A549 (cell line): ENCODE data around the gene ZBTB2. TPM values are rescaled to one million over a fixed set of nuclear protein-coding genes. Genes with fewer than 3 reads are reported as not detected.

Experiments used
- ATAC-seq, 2 experiments: fragments of 200-7000 bp in 1 of 2; fragments of >200 bp in 1 of 2; cut with Nextera tagmentation in 1 of 2; cut with Tn5 transposase in 1 of 2; 3 replicates each; pipeline versions ENCODE4 v1.8.0 to v1.9.1; 2018 to 2020; ENCODE audit warnings: mild to moderate bottlenecking in 1 of 2, moderate library complexity in 1 of 2
- CTCF ChIA-PET: fragments of 300-600 bp; sonication (Branson Sonifier 250); formaldehyde crosslinking; extraction: SDS; loops from one replicate; lab custom pipeline; 2021; ENCODE audit warnings: antibody characterized with exemption, inconsistent platforms; lab: Yijun Ruan, JAX
- POLR2A ChIA-PET: fragments of 350-600 bp; formaldehyde crosslinking; extraction: SDS; loops from one replicate; lab custom pipeline; 2021; ENCODE audit warnings: antibody characterized with exemption, inconsistent platforms; lab: Yijun Ruan, JAX
- DNase-seq, 2 experiments: peaks; one replicate each; pipeline versions ENCODE4 v3.0.0 to v3.0.0-alpha.2; 2011 to 2016; ENCODE audit warnings: low read depth in 1 of 2, low spot score in 1 of 2
- FAIRE-seq: peaks from 2 replicates; lab custom pipeline; 2011; peaks lifted over from hg19 to GRCh38; lab: Jason Lieb, UNC
- H3K27ac ChIP-seq, 2 experiments: fragments of >200 bp; sonication (Bioruptor Twin); formaldehyde crosslinking; 3 replicates each; pipeline ENCODE4 v1.5.1; 2016 to 2017
- H3K4me1 ChIP-seq: fragments of >200 bp; sonication (Bioruptor Twin); formaldehyde crosslinking; 3 replicates; pipeline ENCODE4 v1.6.1; 2016
- H3K4me2 ChIP-seq: fragments of >200 bp; sonication (Bioruptor Twin); formaldehyde crosslinking; 3 replicates; pipeline ENCODE4 v1.6.1; 2016
- H3K4me3 ChIP-seq: fragments of >200 bp; sonication (Bioruptor Twin); formaldehyde crosslinking; 3 replicates; pipeline ENCODE4 v1.5.1; 2016
- H3K9me3 ChIP-seq: fragments of >200 bp; sonication (Bioruptor Twin); formaldehyde crosslinking; 3 replicates; pipeline ENCODE4 v1.6.1; 2016
- ATOH8 ChIP-seq: fragments of 250-450 bp; sonication (Bioruptor Pico); IDR thresholded peaks from 2 replicates; pipeline ENCODE4 v1.5.0; 2020; ENCODE audit warnings: low read depth, mild to moderate bottlenecking, moderate library complexity
- BHLHE40 ChIP-seq: IDR thresholded peaks from 2 replicates; pipeline ENCODE4 v1.6.1; 2012; ENCODE audit warnings: low read depth, low read length, inconsistent platforms
- E2F6 ChIP-seq: IDR thresholded peaks from 2 replicates; pipeline ENCODE4 v1.6.1; 2012; ENCODE audit warnings: low read depth, borderline replicate concordance
- EHF ChIP-seq: fragments of 250-450 bp; sonication (Bioruptor Pico); IDR thresholded peaks from 2 replicates; pipeline ENCODE4 v1.5.0; 2020; ENCODE audit warnings: mild to moderate bottlenecking
- EHMT2 ChIP-seq: fragments of 200-600 bp; sonication (generic); IDR thresholded peaks from 2 replicates; pipeline ENCODE4 v1.6.1; 2016; ENCODE audit warnings: antibody characterized with exemption, low read depth, mild to moderate bottlenecking, moderate library complexity
- ESRRA ChIP-seq: fragments of 150-350 bp; IDR thresholded peaks from 2 replicates; pipeline ENCODE4 v1.6.1; 2014; ENCODE audit warnings: mild to moderate bottlenecking, low read length, borderline replicate concordance
- FOSB ChIP-seq: fragments of 250-450 bp; sonication (Bioruptor Pico); IDR thresholded peaks from 2 replicates; pipeline ENCODE4 v1.5.0; 2020; ENCODE audit warnings: mild to moderate bottlenecking, moderate library complexity
- FOXS1 ChIP-seq: fragments of 250-450 bp; sonication (Bioruptor Pico); IDR thresholded peaks from 2 replicates; pipeline ENCODE4 v1.5.0; 2020; ENCODE audit warnings: mild to moderate bottlenecking, moderate library complexity
- JUN ChIP-seq, 2 experiments: fragments of >200 bp; sonication (Bioruptor Twin); formaldehyde crosslinking; IDR thresholded peaks; 2 replicates in 1 of 2; 3 replicates in 1 of 2; pipeline ENCODE4 v1.6.1; 2016 to 2017
- NFE2L2 ChIP-seq: fragments of 150-350 bp; conservative IDR thresholded peaks from 2 replicates; pipeline ENCODE4 v1.6.1; 2014; ENCODE audit warnings: low read length
- NPAS2 ChIP-seq: fragments of 250-450 bp; sonication (Bioruptor Pico); IDR thresholded peaks from 2 replicates; pipeline ENCODE4 v1.8.0; 2022; ENCODE audit warnings: mild to moderate bottlenecking, moderate library complexity, borderline replicate concordance
- NR3C1 ChIP-seq: fragments of >200 bp; sonication (Bioruptor Twin); formaldehyde crosslinking; IDR thresholded peaks from 3 replicates; pipeline ENCODE4 v1.6.1; 2017
- RAD21 ChIP-seq, 2 experiments: fragments of >200 bp in 1 of 2; sonication (Bioruptor Twin) in 1 of 2; formaldehyde crosslinking in 1 of 2; IDR thresholded peaks in 1 of 2; conservative IDR thresholded peaks in 1 of 2; 2 replicates in 1 of 2; 3 replicates in 1 of 2; pipeline ENCODE4 v1.6.1; 2012 to 2018; ENCODE audit warnings: inconsistent platforms in 1 of 2
- RCOR1 ChIP-seq: fragments of 150-350 bp; IDR thresholded peaks from 2 replicates; pipeline ENCODE4 v1.6.1; 2014; ENCODE audit warnings: antibody characterized with exemption, low read length, low read depth
- RFX5 ChIP-seq: fragments of 450-650 bp; IDR thresholded peaks from 2 replicates; pipeline ENCODE4 v1.7.1; 2014; ENCODE audit warnings: antibody characterized with exemption, mild to moderate bottlenecking, moderate library complexity
- RNF2 ChIP-seq: fragments of 200-600 bp; sonication (generic); IDR thresholded peaks from 2 replicates; pipeline ENCODE4 v1.6.1; 2016; ENCODE audit warnings: low read depth, mild to moderate bottlenecking, antibody characterized with exemption, moderate library complexity, borderline replicate concordance
- SMC3 ChIP-seq: fragments of >200 bp; sonication (Bioruptor Twin); formaldehyde crosslinking; IDR thresholded peaks from 3 replicates; pipeline ENCODE4 v1.6.1; 2018; ENCODE audit warnings: inconsistent platforms
- ZFP36 ChIP-seq: fragments of 450-650 bp; IDR thresholded peaks from 2 replicates; pipeline ENCODE4 v1.6.1; 2014; ENCODE audit warnings: borderline replicate concordance; ENCODE audit not compliant: partially characterized antibody
- ZNF302 ChIP-seq: fragments of 250-450 bp; sonication (Bioruptor Pico); IDR thresholded peaks from 2 replicates; pipeline ENCODE4 v1.9.0; 2021; ENCODE audit warnings: inconsistent platforms, mild to moderate bottlenecking, moderate library complexity
- WGBS: methylation state at CpG from one replicate; pipeline ENCODE4 v1.1.6; 2017; ENCODE audit errors: missing lambda C conversion rate; 5-methylcytosine and 5-hydroxymethylcytosine counted together
- polyA plus RNA-seq, 4 experiments: library from polyadenylated mRNA; depleted of rRNA in 3 of 4; stranded (reverse); fragments of >200 nt; fragmentation: RNase III in 1 of 4; extraction: RNeasy Plus Mini Kit Qiagen cat#74134 plus additional on column Dnase treatment in 1 of 4; gene quantifications; 2 replicates in 3 of 4; 3 replicates in 1 of 4; pipeline ENCODE4 v1.2.3, GENCODE V29; 2011 to 2017
- TF ChIP-seq, protein P1 (sequence below): fragments of 450-650 bp; IDR thresholded peaks from 2 replicates; pipeline ENCODE4 v1.6.1; 2014; ENCODE audit warnings: antibody characterized with exemption
- TF ChIP-seq, protein P2 (sequence below): fragments of >200 bp; sonication (Bioruptor Twin); formaldehyde crosslinking; IDR thresholded peaks from 2 replicates; pipeline ENCODE4 v1.6.1; 2016
- TF ChIP-seq, protein P3 (sequence below): IDR thresholded peaks from 2 replicates; pipeline ENCODE4 v1.6.1; 2012
- TF ChIP-seq, protein P4 (sequence below): fragments of 200-600 bp; sonication (generic); IDR thresholded peaks from 2 replicates; pipeline ENCODE4 v1.6.1; 2016; ENCODE audit warnings: antibody characterized with exemption, mild to moderate bottlenecking, moderate library complexity

Gene ZBTB2
- polyA plus RNA-seq, 2 of the 4 experiments (the other 2 are of a cell fraction) = 10.8 to 17.3 TPM

DNA sequence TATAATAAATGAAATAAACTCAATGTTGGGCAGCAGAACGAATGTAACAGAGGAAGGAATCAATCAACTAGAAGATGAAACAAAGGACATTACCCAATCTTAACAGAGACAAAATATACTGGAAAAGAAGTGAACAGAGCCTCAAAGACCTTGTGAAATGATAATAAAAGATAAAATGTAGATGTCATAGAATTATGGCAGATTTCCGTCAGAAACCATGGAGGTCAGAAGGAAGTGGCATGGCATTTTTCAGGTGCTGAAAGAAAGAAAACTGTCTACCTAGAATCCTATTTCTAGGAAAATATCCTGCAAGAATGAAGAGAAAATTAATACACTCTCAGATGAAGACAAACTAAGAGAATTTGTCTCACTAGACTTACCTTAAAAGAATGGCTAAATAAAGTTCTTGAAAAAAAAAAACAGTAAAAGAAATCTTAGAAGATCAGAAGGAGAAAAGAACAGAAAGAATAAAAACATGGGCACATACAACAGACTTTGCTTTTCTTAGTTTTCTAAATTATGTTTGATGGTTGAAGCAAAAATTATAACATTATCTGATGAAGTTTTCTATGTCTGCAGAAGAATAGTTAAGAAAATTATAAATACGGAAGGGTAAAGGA lies 23.4 kb upstream of the ZBTB2 start:
- POLR2A ChIA-PET = no interaction called here
- 92% methylated on average over 3 of the region's 3 CpGs for WGBS
- no peak for FAIRE-seq

DNA sequence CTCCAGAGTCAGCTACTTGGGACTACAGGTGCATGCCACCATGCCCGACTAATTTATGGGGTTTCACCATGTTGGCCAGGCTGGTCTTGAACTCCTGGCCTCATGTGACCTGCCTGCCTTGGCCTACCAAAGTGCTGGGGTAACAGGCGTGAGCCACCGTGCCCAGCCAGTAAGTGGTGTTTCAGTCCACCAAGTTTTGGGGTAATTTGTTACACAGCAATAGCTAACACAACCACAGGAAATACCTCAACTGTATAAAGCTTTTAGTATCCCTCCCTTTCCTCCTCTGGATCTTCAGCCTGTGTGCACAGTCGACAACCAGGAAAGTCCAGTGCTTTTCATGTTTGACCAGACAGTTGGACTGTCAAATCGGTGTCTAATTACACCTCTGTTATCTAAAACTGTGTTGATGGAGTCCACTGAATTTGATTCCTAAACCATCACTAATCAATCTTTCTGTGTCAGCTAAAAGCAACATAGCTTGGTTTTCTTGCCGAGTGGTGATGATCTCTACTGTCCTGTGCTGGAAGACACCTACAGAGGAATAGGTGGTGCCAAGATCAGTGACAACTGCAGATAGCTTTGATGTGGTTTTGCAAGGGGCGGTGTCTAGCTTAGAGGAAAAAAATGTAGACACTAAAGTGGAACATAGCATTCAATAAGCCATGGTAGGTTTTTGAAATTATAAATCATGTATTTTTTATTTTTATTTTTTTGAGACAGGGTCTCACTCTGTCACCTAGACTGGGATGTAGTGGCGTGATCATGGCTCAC lies 22.2 kb upstream of the ZBTB2 start:
- POLR2A ChIA-PET = no interaction called here
- Histone ChIP-seq H3K9me3 (no peaks in the 10 kb centered on the region), H3K27ac (no peak overlapping the region), H3K4me3 (no peak overlapping the region), H3K4me2 (no peak overlapping the region), H3K4me1 (no peaks in the 10 kb centered on the region)
- WGBS = 93% methylated on average over 7 of the region's 8 CpGs
- DNase-seq (no peak), ATAC-seq (no peak), FAIRE-seq (no peak)
- CTCF ChIA-PET = no interaction called here
- TF ChIP-seq, protein P1, sequence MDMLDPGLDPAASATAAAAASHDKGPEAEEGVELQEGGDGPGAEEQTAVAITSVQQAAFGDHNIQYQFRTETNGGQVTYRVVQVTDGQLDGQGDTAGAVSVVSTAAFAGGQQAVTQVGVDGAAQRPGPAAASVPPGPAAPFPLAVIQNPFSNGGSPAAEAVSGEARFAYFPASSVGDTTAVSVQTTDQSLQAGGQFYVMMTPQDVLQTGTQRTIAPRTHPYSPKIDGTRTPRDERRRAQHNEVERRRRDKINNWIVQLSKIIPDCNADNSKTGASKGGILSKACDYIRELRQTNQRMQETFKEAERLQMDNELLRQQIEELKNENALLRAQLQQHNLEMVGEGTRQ = no peak
- TF ChIP-seq FOSB (CRISPR knock-in tag) = no peak
- TF ChIP-seq ZNF302 = no peak
- TF ChIP-seq ZFP36 = no peak
- no peak for TF ChIP-seq RFX5
- TF ChIP-seq RNF2 = no peak
- no peak for TF ChIP-seq ESRRA
- no peak for TF ChIP-seq NPAS2 (CRISPR knock-in tag)

More for the DNA sequence above, 23.4 kb upstream of the ZBTB2 start:
- H3K27ac ChIP-seq = no peak overlapping the region
- no peak for DNase-seq
- no peaks in the 10 kb centered on the region for H3K4me1 ChIP-seq
- CTCF ChIA-PET = interaction anchor here (0.7 kb wide), 1 partner anchor 9 kb away, joined by 3 read pairs; no protein-coding TSS in a partner anchor
- no peak for ATAC-seq
- no peak overlapping the region for H3K4me3 ChIP-seq
- TF ChIP-seq FOXS1 (CRISPR knock-in tag) (no peak), RAD21 (conservative IDR thresholded peaks at IDR 0.05 in 1 of 2, IDR thresholded peaks at IDR 0.05 in 1 of 2) (no peak), SMC3 (no peak), NFE2L2 (no peak), NR3C1 (no peak), ATOH8 (CRISPR knock-in tag) (no peak), RNF2 (no peak)
- H3K9me3 ChIP-seq = no peaks in the 10 kb centered on the region
- H3K4me2 ChIP-seq = no peak overlapping the region

- no peak for ATAC-seq
- ChIA-PET POLR2A (no interaction called here), CTCF (no interaction called here)
- Histone ChIP-seq H3K9me3 (no peaks in the 10 kb centered on the region), H3K4me1 (no peaks in the 10 kb centered on the region), H3K4me3 (no peak overlapping the region), H3K27ac (no peak overlapping the region), H3K4me2 (no peak overlapping the region)
- no peak for DNase-seq
- FAIRE-seq = no peak
- 93% methylated on average over 3 of the region's 3 CpGs for WGBS
- TF ChIP-seq, protein P2, sequence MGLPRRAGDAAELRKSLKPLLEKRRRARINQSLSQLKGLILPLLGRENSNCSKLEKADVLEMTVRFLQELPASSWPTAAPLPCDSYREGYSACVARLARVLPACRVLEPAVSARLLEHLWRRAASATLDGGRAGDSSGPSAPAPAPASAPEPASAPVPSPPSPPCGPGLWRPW = no peak
- TF ChIP-seq E2F6 = no peak
- no peak for TF ChIP-seq EHMT2
- no peak for TF ChIP-seq NR3C1
- TF ChIP-seq RCOR1 = no peak
- no peak for TF ChIP-seq EHF (CRISPR knock-in tag)
- TF ChIP-seq, protein P3, sequence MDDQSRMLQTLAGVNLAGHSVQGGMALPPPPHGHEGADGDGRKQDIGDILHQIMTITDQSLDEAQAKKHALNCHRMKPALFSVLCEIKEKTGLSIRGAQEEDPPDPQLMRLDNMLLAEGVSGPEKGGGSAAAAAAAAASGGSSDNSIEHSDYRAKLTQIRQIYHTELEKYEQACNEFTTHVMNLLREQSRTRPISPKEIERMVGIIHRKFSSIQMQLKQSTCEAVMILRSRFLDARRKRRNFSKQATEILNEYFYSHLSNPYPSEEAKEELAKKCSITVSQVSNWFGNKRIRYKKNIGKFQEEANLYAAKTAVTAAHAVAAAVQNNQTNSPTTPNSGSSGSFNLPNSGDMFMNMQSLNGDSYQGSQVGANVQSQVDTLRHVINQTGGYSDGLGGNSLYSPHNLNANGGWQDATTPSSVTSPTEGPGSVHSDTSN = no peak
- TF ChIP-seq, protein P4, sequence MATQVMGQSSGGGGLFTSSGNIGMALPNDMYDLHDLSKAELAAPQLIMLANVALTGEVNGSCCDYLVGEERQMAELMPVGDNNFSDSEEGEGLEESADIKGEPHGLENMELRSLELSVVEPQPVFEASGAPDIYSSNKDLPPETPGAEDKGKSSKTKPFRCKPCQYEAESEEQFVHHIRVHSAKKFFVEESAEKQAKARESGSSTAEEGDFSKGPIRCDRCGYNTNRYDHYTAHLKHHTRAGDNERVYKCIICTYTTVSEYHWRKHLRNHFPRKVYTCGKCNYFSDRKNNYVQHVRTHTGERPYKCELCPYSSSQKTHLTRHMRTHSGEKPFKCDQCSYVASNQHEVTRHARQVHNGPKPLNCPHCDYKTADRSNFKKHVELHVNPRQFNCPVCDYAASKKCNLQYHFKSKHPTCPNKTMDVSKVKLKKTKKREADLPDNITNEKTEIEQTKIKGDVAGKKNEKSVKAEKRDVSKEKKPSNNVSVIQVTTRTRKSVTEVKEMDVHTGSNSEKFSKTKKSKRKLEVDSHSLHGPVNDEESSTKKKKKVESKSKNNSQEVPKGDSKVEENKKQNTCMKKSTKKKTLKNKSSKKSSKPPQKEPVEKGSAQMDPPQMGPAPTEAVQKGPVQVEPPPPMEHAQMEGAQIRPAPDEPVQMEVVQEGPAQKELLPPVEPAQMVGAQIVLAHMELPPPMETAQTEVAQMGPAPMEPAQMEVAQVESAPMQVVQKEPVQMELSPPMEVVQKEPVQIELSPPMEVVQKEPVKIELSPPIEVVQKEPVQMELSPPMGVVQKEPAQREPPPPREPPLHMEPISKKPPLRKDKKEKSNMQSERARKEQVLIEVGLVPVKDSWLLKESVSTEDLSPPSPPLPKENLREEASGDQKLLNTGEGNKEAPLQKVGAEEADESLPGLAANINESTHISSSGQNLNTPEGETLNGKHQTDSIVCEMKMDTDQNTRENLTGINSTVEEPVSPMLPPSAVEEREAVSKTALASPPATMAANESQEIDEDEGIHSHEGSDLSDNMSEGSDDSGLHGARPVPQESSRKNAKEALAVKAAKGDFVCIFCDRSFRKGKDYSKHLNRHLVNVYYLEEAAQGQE = no peak
- TF ChIP-seq BHLHE40 = no peak
- no peak for TF ChIP-seq JUN (IDR thresholded peaks at IDR 0.05)
These were observed 21.6 kb upstream of the ZBTB2 start for GRCh38 chr6:151412909-151413308.
